Glutamatergic neuron (in vitro differentiated cells): Measurements from ENCODE around the gene WWOX. TPM values are rescaled to one million over a fixed set of nuclear protein-coding genes. Genes with fewer than 3 reads are reported as not detected.

Source experiments
- DNase-seq: peaks from one replicate; pipeline ENCODE4 v3.0.0; 2022
- H3K27ac Mint-ChIP-seq: one replicate; pipeline ENCODE4 v1.8.0; 2020; ENCODE audit warnings: mild to moderate bottlenecking, mixed read lengths, inconsistent platforms; ENCODE audit not compliant: unreplicated experiment
- H3K27me3 Mint-ChIP-seq: one replicate; pipeline ENCODE4 v1.8.0; 2020; ENCODE audit warnings: mild to moderate bottlenecking, moderate library complexity, mixed read lengths, inconsistent platforms; ENCODE audit not compliant: unreplicated experiment
- H3K36me3 Mint-ChIP-seq: one replicate; pipeline ENCODE4 v1.8.0; 2020; ENCODE audit warnings: mild to moderate bottlenecking, mixed read lengths, inconsistent platforms; ENCODE audit not compliant: unreplicated experiment
- H3K4me1 Mint-ChIP-seq: one replicate; pipeline ENCODE4 v1.8.0; 2020; ENCODE audit warnings: mild to moderate bottlenecking, low read depth, mixed read lengths, inconsistent platforms; ENCODE audit not compliant: unreplicated experiment
- H3K4me3 Mint-ChIP-seq: one replicate; pipeline ENCODE4 v1.8.0; 2020; ENCODE audit warnings: mild to moderate bottlenecking, mixed read lengths, inconsistent platforms; ENCODE audit not compliant: unreplicated experiment
- H3K9me3 Mint-ChIP-seq: one replicate; pipeline ENCODE4 v1.8.0; 2020; ENCODE audit warnings: mild to moderate bottlenecking, moderate library complexity, mixed read lengths, inconsistent platforms; ENCODE audit not compliant: unreplicated experiment
- total RNA-seq: library from RNA; stranded (reverse); fragmentation: NEBNext Ultra II Directional; extraction: Animal tissue kit (Norgen Biotek cat#: 25700); gene quantifications from one replicate; pipeline ENCODE4 v1.2.1, GENCODE V29; 2021; ENCODE audit not compliant: unreplicated experiment
- TF ChIP-seq, protein P1 (sequence below): fragments of 200-600 bp; sonication (generic); IDR thresholded peaks from one replicate; pipeline ENCODE4 v1.5.0; 2021; ENCODE audit not compliant: partially characterized antibody, unreplicated experiment

Gene WWOX
- total RNA-seq, 1 donor from 2014 or later: 10.3 TPM

DNA sequence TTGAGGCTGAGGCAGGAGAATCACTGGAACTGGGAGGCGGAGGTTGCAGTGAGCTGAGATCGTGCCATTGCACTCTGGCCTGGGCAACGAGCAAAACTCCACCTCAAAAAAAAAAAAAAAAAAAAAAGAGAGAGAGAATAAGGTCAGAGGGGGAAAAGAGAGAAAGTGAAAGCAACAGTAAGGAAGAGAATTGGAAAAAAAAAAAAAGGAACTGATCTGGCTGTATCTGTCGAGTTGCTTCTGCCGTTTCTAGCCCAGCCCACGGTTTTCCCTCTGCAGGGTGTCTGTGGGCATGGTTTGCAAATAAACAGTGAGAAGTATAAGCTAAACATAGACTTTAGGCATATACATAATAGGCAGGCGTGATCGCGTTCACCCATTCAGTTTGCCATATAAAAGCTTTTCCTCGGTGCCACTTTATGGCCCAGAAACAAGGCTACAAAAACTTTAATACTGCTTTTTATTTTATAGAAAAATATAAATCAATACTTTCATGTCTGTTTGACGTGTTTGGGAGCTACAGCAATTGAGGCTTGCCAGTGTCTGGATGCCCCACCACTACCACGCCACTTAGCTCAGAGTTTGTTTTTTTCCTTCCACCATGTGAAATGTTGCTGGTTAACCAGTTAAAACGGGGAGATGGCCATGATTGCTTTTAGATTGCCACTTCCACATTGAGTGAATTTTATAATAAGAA is 1064.4 kb downstream of the WWOX start:
- no peak for DNase-seq
- Mint-ChIP-seq H3K27me3 (no peaks in the 10 kb centered on the region), H3K9me3 (no peaks in the 10 kb centered on the region), H3K27ac (no peak overlapping the region), H3K4me1 (no peaks in the 10 kb centered on the region), H3K36me3 (peaks cover 11% of the 10 kb centered on the region), H3K4me3 (no peak overlapping the region)
- TF ChIP-seq, protein P1, sequence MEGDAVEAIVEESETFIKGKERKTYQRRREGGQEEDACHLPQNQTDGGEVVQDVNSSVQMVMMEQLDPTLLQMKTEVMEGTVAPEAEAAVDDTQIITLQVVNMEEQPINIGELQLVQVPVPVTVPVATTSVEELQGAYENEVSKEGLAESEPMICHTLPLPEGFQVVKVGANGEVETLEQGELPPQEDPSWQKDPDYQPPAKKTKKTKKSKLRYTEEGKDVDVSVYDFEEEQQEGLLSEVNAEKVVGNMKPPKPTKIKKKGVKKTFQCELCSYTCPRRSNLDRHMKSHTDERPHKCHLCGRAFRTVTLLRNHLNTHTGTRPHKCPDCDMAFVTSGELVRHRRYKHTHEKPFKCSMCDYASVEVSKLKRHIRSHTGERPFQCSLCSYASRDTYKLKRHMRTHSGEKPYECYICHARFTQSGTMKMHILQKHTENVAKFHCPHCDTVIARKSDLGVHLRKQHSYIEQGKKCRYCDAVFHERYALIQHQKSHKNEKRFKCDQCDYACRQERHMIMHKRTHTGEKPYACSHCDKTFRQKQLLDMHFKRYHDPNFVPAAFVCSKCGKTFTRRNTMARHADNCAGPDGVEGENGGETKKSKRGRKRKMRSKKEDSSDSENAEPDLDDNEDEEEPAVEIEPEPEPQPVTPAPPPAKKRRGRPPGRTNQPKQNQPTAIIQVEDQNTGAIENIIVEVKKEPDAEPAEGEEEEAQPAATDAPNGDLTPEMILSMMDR: no peak

DNA sequence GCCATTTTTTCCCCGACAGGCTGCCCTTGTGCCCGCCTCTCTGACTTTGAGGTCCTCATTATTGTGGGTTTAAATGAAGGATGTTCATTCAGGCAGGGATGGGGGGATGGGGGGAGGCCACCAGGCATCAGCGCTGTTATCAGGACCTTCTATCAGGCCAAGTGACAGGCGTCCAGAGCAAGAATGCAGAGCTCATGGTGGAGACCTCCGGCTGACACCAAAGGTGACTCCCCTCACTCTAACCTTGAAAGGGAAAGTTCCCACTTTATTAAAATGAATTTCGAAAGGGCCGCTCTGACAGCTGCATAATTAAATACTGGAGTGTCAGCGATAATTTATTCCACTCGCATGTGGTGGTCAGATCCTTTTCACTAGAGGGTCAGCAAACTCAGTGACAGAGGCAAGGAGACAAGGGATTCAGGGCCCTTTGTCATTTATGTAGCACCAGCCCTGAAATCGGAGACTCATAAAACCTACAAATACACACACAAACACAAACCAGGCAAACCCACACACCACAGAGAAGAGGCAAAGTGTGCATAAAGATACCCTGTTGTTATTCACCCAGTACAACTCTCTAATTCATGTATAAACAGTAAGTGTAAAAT is 1065.0 kb downstream of the WWOX start:
- no peaks in the 10 kb centered on the region for H3K27me3 Mint-ChIP-seq
- no peak overlapping the region for H3K4me3 Mint-ChIP-seq
- no peak overlapping the region for H3K27ac Mint-ChIP-seq
- no peaks in the 10 kb centered on the region for H3K4me1 Mint-ChIP-seq
- TF ChIP-seq, protein P1: no peak
- no peaks in the 10 kb centered on the region for H3K9me3 Mint-ChIP-seq
- H3K36me3 Mint-ChIP-seq: peaks cover 11% of the 10 kb centered on the region
- no peak for DNase-seq

DNA sequence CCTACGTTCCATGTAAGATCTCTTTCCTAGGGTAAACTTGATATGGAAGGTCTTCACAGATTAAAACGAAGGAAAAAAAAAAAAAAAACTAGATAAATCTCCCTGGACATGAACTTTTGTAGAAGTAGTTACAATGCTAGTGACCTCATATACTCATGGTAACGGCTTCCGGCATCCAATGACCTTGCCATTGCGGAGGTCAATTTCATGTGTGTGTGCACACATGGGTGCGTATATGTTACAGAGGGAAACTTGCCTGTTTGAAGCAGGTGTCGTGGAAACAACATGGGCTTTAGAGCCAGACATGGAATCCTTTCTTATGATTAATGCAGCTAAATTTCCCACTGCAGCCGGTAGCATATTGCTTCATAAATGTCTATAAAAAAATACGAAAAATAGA is 1065.6 kb downstream of the WWOX start:
- H3K27me3 Mint-ChIP-seq: no peaks in the 10 kb centered on the region
- no peaks in the 10 kb centered on the region for H3K9me3 Mint-ChIP-seq
- H3K4me3 Mint-ChIP-seq: no peak overlapping the region
- no peaks in the 10 kb centered on the region for H3K4me1 Mint-ChIP-seq
- peaks cover 11% of the 10 kb centered on the region for H3K36me3 Mint-ChIP-seq
- no peak for DNase-seq
- TF ChIP-seq, protein P1: no peak
- no peak overlapping the region for H3K27ac Mint-ChIP-seq

DNA sequence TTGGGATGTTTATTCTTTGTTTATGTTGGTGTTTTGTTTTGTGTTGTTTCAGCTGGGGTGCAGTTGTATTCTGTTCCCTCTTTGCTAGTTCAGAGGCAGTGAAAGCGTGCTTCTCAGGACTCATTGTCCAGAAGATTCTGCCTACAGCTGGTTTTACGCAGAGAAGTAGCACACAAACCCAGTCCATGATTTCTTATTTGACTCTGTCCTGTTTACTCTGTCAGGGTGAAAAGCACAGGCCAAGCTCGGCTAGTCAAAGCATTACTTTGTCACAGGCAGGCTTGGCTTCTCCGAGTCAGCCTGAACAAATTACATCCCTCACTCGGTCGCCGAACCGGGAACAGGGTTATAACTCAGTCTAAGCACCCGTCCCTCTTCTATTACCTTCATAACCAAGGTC is 1066.1 kb downstream of the WWOX start:
- TF ChIP-seq, protein P1: no peak
- Mint-ChIP-seq H3K27me3 (no peaks in the 10 kb centered on the region), H3K36me3 (peaks cover 11% of the 10 kb centered on the region), H3K9me3 (no peaks in the 10 kb centered on the region), H3K4me1 (no peaks in the 10 kb centered on the region), H3K27ac (no peak overlapping the region), H3K4me3 (no peak overlapping the region)
- no peak for DNase-seq

DNA sequence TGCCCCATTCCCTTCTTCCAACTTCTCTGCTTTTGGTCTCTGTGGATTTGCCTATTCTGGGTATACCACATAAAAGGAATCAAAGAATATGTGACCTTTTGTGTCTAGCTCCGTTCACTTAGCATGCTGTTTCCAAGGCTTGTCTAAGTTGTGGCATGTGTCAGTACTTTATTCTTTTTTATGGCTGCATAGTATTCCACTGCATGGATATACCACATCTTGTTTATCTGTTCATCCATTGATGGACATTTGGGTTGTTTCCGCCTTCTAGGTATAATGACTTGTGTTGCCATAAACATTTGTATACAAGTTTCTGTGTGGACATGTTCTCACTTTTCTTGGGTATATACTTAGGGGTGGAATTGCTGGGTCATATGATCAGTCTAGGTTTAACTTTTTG is 1068.4 kb downstream of the WWOX start:
- Mint-ChIP-seq H3K4me3 (no peak overlapping the region), H3K9me3 (no peaks in the 10 kb centered on the region), H3K27me3 (no peaks in the 10 kb centered on the region), H3K36me3 (peaks cover 11% of the 10 kb centered on the region), H3K27ac (no peak overlapping the region), H3K4me1 (no peaks in the 10 kb centered on the region)
- DNase-seq: no peak
- TF ChIP-seq, protein P1: no peak
